NCI-H1092 (cell line): Measurements from ENCODE around the gene RNASE2.
"Not testable (repeated sequence)": the region's sequence is repeated elsewhere in the genome, so short reads cannot be mapped to it uniquely, and the experiment has no call there.

Experiments used
- DNase-seq: peaks from one replicate; lab custom pipeline; 2025; lab: John Stamatoyannopoulos, UW

The RNASE2 gene

GRCh38 chr14:20954736-20955537 is at the start of gene RNASE2:
RNASE2 (plus strand) TSS chr14:20955487; CDS start chr14:20955772, 285 bp downstream.
- not testable (repeated sequence) for DNase-seq

- no peak for DNase-seq
Measured at GRCh38 chr14:20905676-20906075, 49.6 kb upstream of the RNASE2 start.

GRCh38 chr14:20907214-20907613 is 48.1 kb upstream of the RNASE2 start:
- DNase-seq, result no peak

GRCh38 chr14:20910822-20911221 is 44.5 kb upstream of the RNASE2 start:
- DNase-seq, result not testable (repeated sequence)

GRCh38 chr14:20919038-20919756 is 36.1 kb upstream of the RNASE2 start:
- not testable (repeated sequence) for DNase-seq

- not testable (repeated sequence) for DNase-seq
Measured at GRCh38 chr14:20923766-20924297, 31.5 kb upstream of the RNASE2 start.

- no peak for DNase-seq
Measured at GRCh38 chr14:20934148-20934762, 21.0 kb upstream of the RNASE2 start.

GRCh38 chr14:20935303-20935984 is 19.8 kb upstream of the RNASE2 start:
- DNase-seq, result no peak

GRCh38 chr14:20945146-20945545 is 10.1 kb upstream of the RNASE2 start:
- not testable (repeated sequence) for DNase-seq

- DNase-seq, result not testable (repeated sequence)
Measured at GRCh38 chr14:20946707-20947106, 8.6 kb upstream of the RNASE2 start.

- not testable (repeated sequence) for DNase-seq
Measured at GRCh38 chr14:20955538-20955873, 219 bp downstream of the RNASE2 start.

GRCh38 chr14:20956376-20956976 is 1.2 kb downstream of the RNASE2 start:
- DNase-seq, result no peak

GRCh38 chr14:20958946-20959345 is 3.7 kb downstream of the RNASE2 start:
- not testable (repeated sequence) for DNase-seq

- no peak for DNase-seq
Measured at GRCh38 chr14:20969336-20969735, 14.0 kb downstream of the RNASE2 start.

- DNase-seq, result no peak
Measured at GRCh38 chr14:20970647-20970982, 15.3 kb downstream of the RNASE2 start.

GRCh38 chr14:20970983-20971704 is 15.9 kb downstream of the RNASE2 start:
- peak; percentile 70 for DNase-seq

- no peak for DNase-seq
Measured at GRCh38 chr14:20971705-20972021, 16.4 kb downstream of the RNASE2 start.

GRCh38 chr14:20973501-20973900 is 18.2 kb downstream of the RNASE2 start:
- DNase-seq, result no peak

- no peak for DNase-seq
Measured at GRCh38 chr14:20976291-20976690, 21.0 kb downstream of the RNASE2 start.

GRCh38 chr14:20978687-20979086 is 23.4 kb downstream of the RNASE2 start:
- DNase-seq, result no peak

- DNase-seq, result no peak
Measured at GRCh38 chr14:20980906-20981305, 25.6 kb downstream of the RNASE2 start.
